Keratinocyte (primary cell): ENCODE data around the gene SLC6A9. TPM values are rescaled to one million over a fixed set of nuclear protein-coding genes. Genes with fewer than 3 reads are reported as not detected.

Source experiments
- DNase-seq: peaks from one replicate; pipeline ENCODE4 v3.0.0-alpha.2; 2011; ENCODE audit warnings: low read depth, missing footprints, low spot score
- FAIRE-seq: peaks from 2 replicates; lab custom pipeline; 2011; peaks lifted over from hg19 to GRCh38; lab: Jason Lieb, UNC
- H2AFZ ChIP-seq: 2 replicates; pipeline ENCODE4 v1.6.0; 2012; ENCODE audit warnings: low read length, control low read depth, inconsistent platforms; ENCODE audit not compliant: control insufficient read depth
- H3K27ac ChIP-seq: 2 replicates; pipeline ENCODE4 v1.5.1; 2011; ENCODE audit warnings: low read length; ENCODE audit not compliant: control insufficient read depth, insufficient read depth
- H3K27me3 ChIP-seq: 3 replicates; pipeline ENCODE4 v1.6.0; 2011; ENCODE audit warnings: low read length; ENCODE audit not compliant: control insufficient read depth, insufficient read depth; ENCODE audit errors: extremely low read depth
- H3K36me3 ChIP-seq, 2 experiments: 2 replicates in 1 of 2; 3 replicates in 1 of 2; pipeline ENCODE4 v1.5.1; 2011; ENCODE audit warnings: low read length in 2 of 2, mild to moderate bottlenecking in 1 of 2; ENCODE audit not compliant: control insufficient read depth in 2 of 2, insufficient read depth in 2 of 2; ENCODE audit errors: extremely low read depth in 1 of 2
- H3K4me1 ChIP-seq: 3 replicates; pipeline ENCODE4 v1.5.1; 2011; ENCODE audit warnings: low read length; ENCODE audit not compliant: control insufficient read depth, insufficient read depth; ENCODE audit errors: extremely low read depth
- H3K4me2 ChIP-seq: 3 replicates; pipeline ENCODE4 v1.6.0; 2011; ENCODE audit warnings: low read depth, low read length; ENCODE audit not compliant: control insufficient read depth, insufficient read depth; ENCODE audit errors: extremely low read depth
- H3K4me3 ChIP-seq, 3 experiments: fragments of 200-600 bp in 1 of 3; sonication (generic) in 1 of 3; 2 replicates in 2 of 3; 3 replicates in 1 of 3; pipeline ENCODE4 v1.5.1; 2011 to 2016; ENCODE audit warnings: low read length in 3 of 3, mild to moderate bottlenecking in 3 of 3, control low read depth in 2 of 3, inconsistent platforms in 1 of 3, low read depth in 1 of 3, mixed read lengths in 1 of 3, mixed run types in 1 of 3, moderate library complexity in 1 of 3; ENCODE audit not compliant: control insufficient read depth in 2 of 3, insufficient read depth in 2 of 3; ENCODE audit errors: extremely low read depth in 1 of 3
- H3K79me2 ChIP-seq: 2 replicates; pipeline ENCODE4 v1.6.0; 2012; ENCODE audit warnings: low read length; ENCODE audit not compliant: control insufficient read depth, insufficient read depth
- H3K9ac ChIP-seq: 3 replicates; pipeline ENCODE4 v1.6.0; 2011; ENCODE audit warnings: low read length; ENCODE audit not compliant: control insufficient read depth, insufficient read depth; ENCODE audit errors: extremely low read depth
- H3K9me1 ChIP-seq: 3 replicates; pipeline ENCODE4 v1.6.0; 2011; ENCODE audit warnings: low read length; ENCODE audit not compliant: control insufficient read depth, insufficient read depth; ENCODE audit errors: extremely low read depth
- H3K9me3 ChIP-seq: 2 replicates; pipeline ENCODE4 v1.5.1; 2012; ENCODE audit warnings: low read depth, low read length; ENCODE audit not compliant: control insufficient read depth
- H4K20me1 ChIP-seq: 3 replicates; pipeline ENCODE4 v1.6.0; 2011; ENCODE audit warnings: low read length; ENCODE audit not compliant: control insufficient read depth, insufficient read depth; ENCODE audit errors: extremely low read depth
- EZH2 ChIP-seq: IDR thresholded peaks from one replicate; pipeline ENCODE4 v1.6.1; 2012; ENCODE audit warnings: inconsistent platforms, mild to moderate bottlenecking, low read length, moderate library complexity
- dilution Hi-C: fragments of 300-500 bp; cut with MboI; formaldehyde crosslinking; loops from one replicate; pipeline ENCODE4 v1.7.0; 2020; ENCODE audit warnings: low sequenced_read_pairs; ENCODE audit not compliant: extremely low pct_ligation_motif_present
- polyA plus RNA-seq, 5 experiments: library from polyadenylated mRNA; depleted of rRNA in 3 of 5; stranded (reverse) in 3 of 5; stranded (forward) in 1 of 5; unstranded in 1 of 5; fragments of >200 nt; gene quantifications; 1 replicate in 1 of 5; 2 replicates in 3 of 5; 3 replicates in 1 of 5; pipeline versions ENCODE4 v1.2.1 to v1.2.3, GENCODE V29; 2011 to 2012; ENCODE audit warnings: missing spikeins in 2 of 5, low read depth in 1 of 5, low replicate concordance in 1 of 5
- TF ChIP-seq, protein P1 (sequence below), 3 experiments: IDR thresholded peaks in 1 of 3; conservative IDR thresholded peaks in 1 of 3; optimal IDR thresholded peaks in 1 of 3; 2 replicates in 2 of 3; 3 replicates in 1 of 3; pipeline versions ENCODE3 to v1.5.1; 2011; ENCODE audit warnings: low read length in 3 of 3, mild to moderate bottlenecking in 3 of 3, moderate library complexity in 2 of 3, control low read depth in 1 of 3, inconsistent platforms in 1 of 3; ENCODE audit not compliant: insufficient read depth in 2 of 3; ENCODE audit errors: extremely low read depth in 1 of 3

SLC6A9 gene
- polyA plus RNA-seq, 1 donor (not counting 4 experiments of a cell fraction or from before 2014, with no cell fraction given) = 5.3 TPM

DNA sequence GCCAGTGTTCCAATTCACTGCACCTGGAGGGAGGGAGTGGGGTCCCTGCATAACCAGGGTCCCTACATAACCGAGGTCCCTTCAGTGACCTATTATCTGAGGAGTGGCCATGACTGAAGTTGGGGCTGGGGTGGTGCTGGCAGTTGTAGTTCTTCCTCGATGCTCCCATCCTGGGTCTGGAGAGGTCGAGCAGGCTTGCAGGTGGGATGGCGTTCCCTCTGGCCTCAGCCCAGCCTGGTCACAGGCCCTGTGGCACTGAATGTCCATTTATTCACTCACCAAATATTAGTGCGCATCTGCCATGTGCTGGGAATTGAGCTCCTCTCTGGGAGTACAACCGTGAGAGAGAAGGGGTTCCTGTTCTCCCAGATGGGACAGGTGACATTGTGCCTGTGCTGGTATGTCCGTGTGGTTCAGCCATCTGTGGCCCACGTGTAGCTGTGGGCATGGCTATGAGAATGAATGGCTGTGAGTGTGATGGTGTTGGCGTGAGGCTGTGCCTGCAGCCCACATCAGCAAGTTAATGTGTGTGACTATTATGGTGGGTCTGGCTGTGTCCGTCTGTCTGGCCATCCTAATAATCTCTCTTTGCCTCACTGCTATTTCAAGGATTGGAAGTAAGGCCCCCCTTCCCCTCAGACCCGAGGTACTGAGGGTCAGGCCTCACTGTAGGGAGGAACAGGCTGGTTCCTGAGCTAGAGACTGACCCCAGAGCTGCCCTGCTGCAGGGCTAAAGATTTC is 3.9 kb upstream of the SLC6A9 start:
- no peak for TF ChIP-seq EZH2
- Histone ChIP-seq H3K79me2 (no peaks in the 10 kb centered on the region), H3K4me2 (no peak overlapping the region), H3K4me3 (no peak overlapping the region), H3K9ac (no peak overlapping the region), H3K36me3 (no peaks in the 10 kb centered on the region), H2AFZ (no peak overlapping the region), H3K27me3 (no peaks in the 10 kb centered on the region), H3K4me1 (peaks cover 31% of the 10 kb centered on the region), H3K9me3 (no peaks in the 10 kb centered on the region), H3K27ac (no peak overlapping the region), H3K9me1 (no peaks in the 10 kb centered on the region), H4K20me1 (no peaks in the 10 kb centered on the region)
- dilution Hi-C loops = no loop called here
- DNase-seq (no peak), FAIRE-seq (no peak)

DNA sequence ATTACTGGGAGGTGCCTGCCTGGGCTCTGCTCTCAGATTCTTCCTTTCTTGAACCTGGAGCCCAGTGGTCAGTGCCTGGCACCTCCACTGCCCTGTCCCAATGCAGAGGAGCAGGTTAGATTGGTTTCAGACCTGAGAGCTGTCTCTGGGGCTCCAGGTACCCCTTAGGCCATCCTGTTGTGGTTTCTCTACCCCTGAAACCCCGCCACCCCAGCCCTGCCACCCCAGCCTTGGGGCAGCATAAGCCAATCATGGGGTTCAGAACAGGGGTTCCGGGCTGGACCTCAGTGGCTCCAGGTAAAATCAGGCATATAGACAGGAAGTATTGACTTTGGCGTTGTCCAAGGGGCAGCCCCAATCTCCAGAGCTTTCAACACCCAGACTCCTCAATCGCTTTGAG is 3.2 kb upstream of the SLC6A9 start:
- DNase-seq = no peak
- Histone ChIP-seq H3K9me3 (no peaks in the 10 kb centered on the region), H3K4me3 (no peak overlapping the region), H3K36me3 (no peaks in the 10 kb centered on the region), H3K79me2 (no peaks in the 10 kb centered on the region), H3K9me1 (no peaks in the 10 kb centered on the region), H3K9ac (no peak overlapping the region), H3K4me1 (peaks cover 34% of the 10 kb centered on the region), H4K20me1 (no peaks in the 10 kb centered on the region), H2AFZ (no peak overlapping the region), H3K27ac (no peak overlapping the region), H3K27me3 (no peaks in the 10 kb centered on the region), H3K4me2 (no peak overlapping the region)
- no peak for FAIRE-seq
- TF ChIP-seq EZH2 = no peak
- TF ChIP-seq, protein P1, sequence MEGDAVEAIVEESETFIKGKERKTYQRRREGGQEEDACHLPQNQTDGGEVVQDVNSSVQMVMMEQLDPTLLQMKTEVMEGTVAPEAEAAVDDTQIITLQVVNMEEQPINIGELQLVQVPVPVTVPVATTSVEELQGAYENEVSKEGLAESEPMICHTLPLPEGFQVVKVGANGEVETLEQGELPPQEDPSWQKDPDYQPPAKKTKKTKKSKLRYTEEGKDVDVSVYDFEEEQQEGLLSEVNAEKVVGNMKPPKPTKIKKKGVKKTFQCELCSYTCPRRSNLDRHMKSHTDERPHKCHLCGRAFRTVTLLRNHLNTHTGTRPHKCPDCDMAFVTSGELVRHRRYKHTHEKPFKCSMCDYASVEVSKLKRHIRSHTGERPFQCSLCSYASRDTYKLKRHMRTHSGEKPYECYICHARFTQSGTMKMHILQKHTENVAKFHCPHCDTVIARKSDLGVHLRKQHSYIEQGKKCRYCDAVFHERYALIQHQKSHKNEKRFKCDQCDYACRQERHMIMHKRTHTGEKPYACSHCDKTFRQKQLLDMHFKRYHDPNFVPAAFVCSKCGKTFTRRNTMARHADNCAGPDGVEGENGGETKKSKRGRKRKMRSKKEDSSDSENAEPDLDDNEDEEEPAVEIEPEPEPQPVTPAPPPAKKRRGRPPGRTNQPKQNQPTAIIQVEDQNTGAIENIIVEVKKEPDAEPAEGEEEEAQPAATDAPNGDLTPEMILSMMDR (optimal IDR thresholded peaks at IDR 0.05 in 1 of 3, IDR thresholded peaks at IDR 0.05 in 1 of 3, conservative IDR thresholded peaks at IDR 0.05 in 1 of 3; ENCODE audit: extremely low read depth in 1 of 3, insufficient read depth in 2 of 3, low read length in 3 of 3) = no peak
- dilution Hi-C loops = no loop called here

DNA sequence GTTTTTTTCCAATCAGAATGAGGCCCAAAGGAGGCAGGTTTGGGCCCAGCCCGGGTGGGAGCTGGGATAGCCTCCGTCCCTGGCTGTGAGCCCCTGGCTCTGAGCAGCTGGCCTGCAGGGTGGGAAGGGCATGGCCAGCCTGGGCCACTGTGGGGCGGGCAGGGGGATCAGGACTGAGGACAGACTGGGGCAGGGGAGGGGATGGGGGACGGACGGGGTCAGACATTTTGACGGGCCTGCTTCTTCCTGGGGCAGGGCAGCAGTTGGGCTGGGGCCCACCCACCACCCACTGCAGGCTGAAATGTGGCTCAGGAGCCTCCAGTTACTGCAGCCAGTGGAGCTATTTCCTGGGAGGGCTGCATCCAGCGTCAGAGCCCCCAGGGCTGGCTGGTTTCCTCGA is 2.5 kb upstream of the SLC6A9 start:
- Histone ChIP-seq H3K4me2 (no peak overlapping the region), H3K9me3 (no peaks in the 10 kb centered on the region), H3K27ac (no peak overlapping the region), H3K27me3 (no peaks in the 10 kb centered on the region), H3K4me1 (peaks cover 34% of the 10 kb centered on the region), H3K79me2 (no peaks in the 10 kb centered on the region), H3K9ac (no peak overlapping the region), H3K4me3 (no peak overlapping the region), H2AFZ (no peak overlapping the region), H4K20me1 (no peaks in the 10 kb centered on the region), H3K9me1 (peaks cover 2% of the 10 kb centered on the region), H3K36me3 (no peaks in the 10 kb centered on the region)
- TF ChIP-seq EZH2 = no peak
- TF ChIP-seq, protein P1 (optimal IDR thresholded peaks at IDR 0.05 in 1 of 3, IDR thresholded peaks at IDR 0.05 in 1 of 3, conservative IDR thresholded peaks at IDR 0.05 in 1 of 3; ENCODE audit: extremely low read depth in 1 of 3, insufficient read depth in 2 of 3, low read length in 3 of 3) = no peak
- DNase-seq (no peak), FAIRE-seq (no peak)
- dilution Hi-C loops = no loop called here
